Measurements from ENCODE around the gene FGFBP3. TPM values are rescaled to one million over a fixed set of nuclear protein-coding genes. Genes with fewer than 3 reads are reported as not detected.

FGFBP3 gene
- total and polyA plus RNA-seq, 2 experiments from 2014 or later, result 65.7 to 73.9 TPM

DNA sequence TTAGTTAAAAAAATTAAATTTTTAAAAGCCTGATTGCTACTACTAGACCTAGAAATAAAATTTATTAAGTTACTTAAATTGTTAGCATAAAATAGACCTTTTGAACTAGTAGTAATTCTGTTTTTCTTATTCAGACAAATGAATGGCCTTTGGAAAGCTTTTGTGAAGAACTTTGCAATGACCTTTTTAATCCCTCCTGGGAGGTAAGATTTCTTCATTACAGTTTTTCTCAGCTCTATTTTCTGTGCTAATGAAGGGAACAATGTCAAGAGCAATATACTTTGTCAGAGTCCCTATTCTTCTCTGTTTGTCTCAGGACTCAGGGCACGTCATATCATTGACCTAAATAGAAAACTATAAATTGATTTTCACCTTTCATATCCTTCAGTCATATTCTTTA, 47.8 kb upstream of the FGFBP3 start (continued):
- TF ChIP-seq, protein P1, sequence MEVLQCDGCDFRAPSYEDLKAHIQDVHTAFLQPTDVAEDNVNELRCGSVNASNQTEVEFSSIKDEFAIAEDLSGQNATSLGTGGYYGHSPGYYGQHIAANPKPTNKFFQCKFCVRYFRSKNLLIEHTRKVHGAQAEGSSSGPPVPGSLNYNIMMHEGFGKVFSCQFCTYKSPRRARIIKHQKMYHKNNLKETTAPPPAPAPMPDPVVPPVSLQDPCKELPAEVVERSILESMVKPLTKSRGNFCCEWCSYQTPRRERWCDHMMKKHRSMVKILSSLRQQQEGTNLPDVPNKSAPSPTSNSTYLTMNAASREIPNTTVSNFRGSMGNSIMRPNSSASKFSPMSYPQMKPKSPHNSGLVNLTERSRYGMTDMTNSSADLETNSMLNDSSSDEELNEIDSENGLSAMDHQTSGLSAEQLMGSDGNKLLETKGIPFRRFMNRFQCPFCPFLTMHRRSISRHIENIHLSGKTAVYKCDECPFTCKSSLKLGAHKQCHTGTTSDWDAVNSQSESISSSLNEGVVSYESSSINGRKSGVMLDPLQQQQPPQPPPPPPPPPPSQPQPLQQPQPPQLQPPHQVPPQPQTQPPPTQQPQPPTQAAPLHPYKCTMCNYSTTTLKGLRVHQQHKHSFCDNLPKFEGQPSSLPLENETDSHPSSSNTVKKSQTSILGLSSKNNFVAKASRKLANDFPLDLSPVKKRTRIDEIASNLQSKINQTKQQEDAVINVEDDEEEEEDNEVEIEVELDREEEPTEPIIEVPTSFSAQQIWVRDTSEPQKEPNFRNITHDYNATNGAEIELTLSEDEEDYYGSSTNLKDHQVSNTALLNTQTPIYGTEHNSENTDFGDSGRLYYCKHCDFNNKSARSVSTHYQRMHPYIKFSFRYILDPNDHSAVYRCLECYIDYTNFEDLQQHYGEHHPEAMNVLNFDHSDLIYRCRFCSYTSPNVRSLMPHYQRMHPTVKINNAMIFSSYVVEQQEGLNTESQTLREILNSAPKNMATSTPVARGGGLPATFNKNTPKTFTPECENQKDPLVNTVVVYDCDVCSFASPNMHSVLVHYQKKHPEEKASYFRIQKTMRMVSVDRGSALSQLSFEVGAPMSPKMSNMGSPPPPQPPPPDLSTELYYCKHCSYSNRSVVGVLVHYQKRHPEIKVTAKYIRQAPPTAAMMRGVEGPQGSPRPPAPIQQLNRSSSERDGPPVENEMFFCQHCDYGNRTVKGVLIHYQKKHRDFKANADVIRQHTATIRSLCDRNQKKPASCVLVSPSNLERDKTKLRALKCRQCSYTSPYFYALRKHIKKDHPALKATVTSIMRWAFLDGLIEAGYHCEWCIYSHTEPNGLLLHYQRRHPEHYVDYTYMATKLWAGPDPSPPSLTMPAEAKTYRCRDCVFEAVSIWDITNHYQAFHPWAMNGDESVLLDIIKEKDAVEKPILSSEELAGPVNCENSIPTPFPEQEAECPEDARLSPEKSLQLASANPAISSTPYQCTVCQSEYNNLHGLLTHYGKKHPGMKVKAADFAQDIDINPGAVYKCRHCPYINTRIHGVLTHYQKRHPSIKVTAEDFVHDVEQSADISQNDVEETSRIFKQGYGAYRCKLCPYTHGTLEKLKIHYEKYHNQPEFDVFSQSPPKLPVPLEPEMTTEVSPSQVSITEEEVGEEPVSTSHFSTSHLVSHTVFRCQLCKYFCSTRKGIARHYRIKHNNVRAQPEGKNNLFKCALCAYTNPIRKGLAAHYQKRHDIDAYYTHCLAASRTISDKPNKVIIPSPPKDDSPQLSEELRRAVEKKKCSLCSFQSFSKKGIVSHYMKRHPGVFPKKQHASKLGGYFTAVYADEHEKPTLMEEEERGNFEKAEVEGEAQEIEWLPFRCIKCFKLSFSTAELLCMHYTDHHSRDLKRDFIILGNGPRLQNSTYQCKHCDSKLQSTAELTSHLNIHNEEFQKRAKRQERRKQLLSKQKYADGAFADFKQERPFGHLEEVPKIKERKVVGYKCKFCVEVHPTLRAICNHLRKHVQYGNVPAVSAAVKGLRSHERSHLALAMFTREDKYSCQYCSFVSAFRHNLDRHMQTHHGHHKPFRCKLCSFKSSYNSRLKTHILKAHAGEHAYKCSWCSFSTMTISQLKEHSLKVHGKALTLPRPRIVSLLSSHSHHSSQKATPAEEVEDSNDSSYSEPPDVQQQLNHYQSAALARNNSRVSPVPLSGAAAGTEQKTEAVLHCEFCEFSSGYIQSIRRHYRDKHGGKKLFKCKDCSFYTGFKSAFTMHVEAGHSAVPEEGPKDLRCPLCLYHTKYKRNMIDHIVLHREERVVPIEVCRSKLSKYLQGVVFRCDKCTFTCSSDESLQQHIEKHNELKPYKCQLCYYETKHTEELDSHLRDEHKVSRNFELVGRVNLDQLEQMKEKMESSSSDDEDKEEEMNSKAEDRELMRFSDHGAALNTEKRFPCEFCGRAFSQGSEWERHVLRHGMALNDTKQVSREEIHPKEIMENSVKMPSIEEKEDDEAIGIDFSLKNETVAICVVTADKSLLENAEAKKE (CRISPR knock-in tag; IDR thresholded peaks at IDR 0.05), result no peak
- TF ChIP-seq ZNF331 (CRISPR knock-in tag; IDR thresholded peaks at IDR 0.05; ENCODE audit: low read depth), result no peak
- TF ChIP-seq STAT1 (IDR thresholded peaks at IDR 0.05; ENCODE audit: unreplicated experiment), result no peak
- TF ChIP-seq JUNB (IDR thresholded peaks at IDR 0.05; ENCODE audit: unreplicated experiment), result no peak
- TF ChIP-seq, protein P2, sequence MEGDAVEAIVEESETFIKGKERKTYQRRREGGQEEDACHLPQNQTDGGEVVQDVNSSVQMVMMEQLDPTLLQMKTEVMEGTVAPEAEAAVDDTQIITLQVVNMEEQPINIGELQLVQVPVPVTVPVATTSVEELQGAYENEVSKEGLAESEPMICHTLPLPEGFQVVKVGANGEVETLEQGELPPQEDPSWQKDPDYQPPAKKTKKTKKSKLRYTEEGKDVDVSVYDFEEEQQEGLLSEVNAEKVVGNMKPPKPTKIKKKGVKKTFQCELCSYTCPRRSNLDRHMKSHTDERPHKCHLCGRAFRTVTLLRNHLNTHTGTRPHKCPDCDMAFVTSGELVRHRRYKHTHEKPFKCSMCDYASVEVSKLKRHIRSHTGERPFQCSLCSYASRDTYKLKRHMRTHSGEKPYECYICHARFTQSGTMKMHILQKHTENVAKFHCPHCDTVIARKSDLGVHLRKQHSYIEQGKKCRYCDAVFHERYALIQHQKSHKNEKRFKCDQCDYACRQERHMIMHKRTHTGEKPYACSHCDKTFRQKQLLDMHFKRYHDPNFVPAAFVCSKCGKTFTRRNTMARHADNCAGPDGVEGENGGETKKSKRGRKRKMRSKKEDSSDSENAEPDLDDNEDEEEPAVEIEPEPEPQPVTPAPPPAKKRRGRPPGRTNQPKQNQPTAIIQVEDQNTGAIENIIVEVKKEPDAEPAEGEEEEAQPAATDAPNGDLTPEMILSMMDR (conservative IDR thresholded peaks at IDR 0.05; ENCODE audit: low read depth in 2 of 2), result no peak

DNA sequence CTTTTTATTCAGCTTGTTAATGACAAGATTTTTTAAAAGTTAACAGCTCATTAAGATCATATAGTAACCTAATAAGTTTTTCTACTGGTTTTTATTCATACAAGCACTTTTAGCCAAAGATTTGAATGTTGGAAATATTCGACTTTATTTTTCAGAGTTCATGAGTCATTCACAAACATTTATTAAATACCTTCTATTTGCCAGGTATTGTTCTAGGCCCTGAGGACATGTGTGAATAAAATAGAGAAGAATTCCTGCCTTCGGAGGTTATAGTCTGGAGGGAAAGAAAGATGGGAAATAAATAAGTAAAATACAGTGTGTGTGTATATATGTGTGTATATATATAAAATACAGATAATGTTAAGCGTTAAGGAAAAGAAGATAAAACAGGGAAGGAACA, 45.8 kb upstream of the FGFBP3 start:
- Histone ChIP-seq H3F3A (replicated peaks; ENCODE audit: low read depth) (no peaks in the 10 kb centered on the region), H3K4me1 (ENCODE audit: insufficient read depth) (peaks cover 20% of the 10 kb centered on the region), H3K4me2 (no peak overlapping the region), H4K20me1 (replicated peaks; ENCODE audit: insufficient read depth) (peaks cover 13% of the 10 kb centered on the region), H3K36me3 (ENCODE audit: insufficient read depth) (peaks cover 25% of the 10 kb centered on the region), H3K27ac (ENCODE audit: low read depth) (no peak overlapping the region), H3K79me2 (replicated peaks; ENCODE audit: insufficient read depth) (peaks cover 4% of the 10 kb centered on the region; the same call in 1 of the 2 replicates), H3K27me3 (ENCODE audit: insufficient read depth) (no peaks in the 10 kb centered on the region), H3K9me2 (ENCODE audit: insufficient read depth) (no peaks in the 10 kb centered on the region), H3K4me3 (no peak overlapping the region), H2AFZ (no peak overlapping the region)
- ATAC-seq (no peak), DNase-seq (ENCODE audit: low spot score) (no peak)
- Mint-ChIP-seq H3K27ac (no peak overlapping the region), H3K9me3 (no peaks in the 10 kb centered on the region), H3K27me3 (ENCODE audit: insufficient read depth, low read depth, poor library complexity) (no peaks in the 10 kb centered on the region), H3K4me3 (no peak overlapping the region), H3K36me3 (ENCODE audit: low read depth) (peaks cover 57% of the 10 kb centered on the region), H3K4me1 (peaks cover 12% of the 10 kb centered on the region; the same call in 2 of the 3 replicates)
- TF ChIP-seq STAT1 (IDR thresholded peaks at IDR 0.05; ENCODE audit: unreplicated experiment) (no peak), ZNF114 (CRISPR knock-in tag; IDR thresholded peaks at IDR 0.05) (no peak), EZH2 (IDR thresholded peaks at IDR 0.05; ENCODE audit: low read depth, unreplicated experiment) (no peak), ZNF331 (CRISPR knock-in tag; IDR thresholded peaks at IDR 0.05; ENCODE audit: low read depth) (no peak)
- TF ChIP-seq, protein P3, sequence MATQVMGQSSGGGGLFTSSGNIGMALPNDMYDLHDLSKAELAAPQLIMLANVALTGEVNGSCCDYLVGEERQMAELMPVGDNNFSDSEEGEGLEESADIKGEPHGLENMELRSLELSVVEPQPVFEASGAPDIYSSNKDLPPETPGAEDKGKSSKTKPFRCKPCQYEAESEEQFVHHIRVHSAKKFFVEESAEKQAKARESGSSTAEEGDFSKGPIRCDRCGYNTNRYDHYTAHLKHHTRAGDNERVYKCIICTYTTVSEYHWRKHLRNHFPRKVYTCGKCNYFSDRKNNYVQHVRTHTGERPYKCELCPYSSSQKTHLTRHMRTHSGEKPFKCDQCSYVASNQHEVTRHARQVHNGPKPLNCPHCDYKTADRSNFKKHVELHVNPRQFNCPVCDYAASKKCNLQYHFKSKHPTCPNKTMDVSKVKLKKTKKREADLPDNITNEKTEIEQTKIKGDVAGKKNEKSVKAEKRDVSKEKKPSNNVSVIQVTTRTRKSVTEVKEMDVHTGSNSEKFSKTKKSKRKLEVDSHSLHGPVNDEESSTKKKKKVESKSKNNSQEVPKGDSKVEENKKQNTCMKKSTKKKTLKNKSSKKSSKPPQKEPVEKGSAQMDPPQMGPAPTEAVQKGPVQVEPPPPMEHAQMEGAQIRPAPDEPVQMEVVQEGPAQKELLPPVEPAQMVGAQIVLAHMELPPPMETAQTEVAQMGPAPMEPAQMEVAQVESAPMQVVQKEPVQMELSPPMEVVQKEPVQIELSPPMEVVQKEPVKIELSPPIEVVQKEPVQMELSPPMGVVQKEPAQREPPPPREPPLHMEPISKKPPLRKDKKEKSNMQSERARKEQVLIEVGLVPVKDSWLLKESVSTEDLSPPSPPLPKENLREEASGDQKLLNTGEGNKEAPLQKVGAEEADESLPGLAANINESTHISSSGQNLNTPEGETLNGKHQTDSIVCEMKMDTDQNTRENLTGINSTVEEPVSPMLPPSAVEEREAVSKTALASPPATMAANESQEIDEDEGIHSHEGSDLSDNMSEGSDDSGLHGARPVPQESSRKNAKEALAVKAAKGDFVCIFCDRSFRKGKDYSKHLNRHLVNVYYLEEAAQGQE (IDR thresholded peaks at IDR 0.05; ENCODE audit: unreplicated experiment), result no peak

Data from GM23338 (cell line).